ENCODE measurements around the gene PAX6.
"Not testable (repeated sequence)": the region's sequence is repeated elsewhere in the genome, so short reads cannot be mapped to it uniquely, and the experiment has no call there.

The PAX6 gene

DNA sequence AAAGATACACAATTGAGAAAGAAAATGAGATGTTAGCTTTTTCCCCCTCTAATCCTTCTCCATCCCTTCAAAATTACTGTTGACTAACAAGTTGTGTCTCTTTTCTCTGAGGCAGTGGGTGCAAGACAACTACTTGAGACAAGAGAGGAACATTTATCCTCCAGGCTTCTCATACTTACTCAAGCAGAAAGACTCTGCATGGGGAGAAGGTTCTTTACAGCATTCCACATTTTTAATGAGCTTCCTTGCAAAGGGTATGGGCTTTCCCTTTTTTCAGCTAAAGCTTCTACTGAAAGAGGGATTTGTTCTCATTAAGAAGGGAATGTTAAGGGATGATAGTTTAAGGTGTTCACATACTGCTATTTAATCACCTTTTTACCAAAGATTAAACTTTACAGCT is 47.8 kb downstream of the PAX6 start:
- DNase-seq = no peak

DNA sequence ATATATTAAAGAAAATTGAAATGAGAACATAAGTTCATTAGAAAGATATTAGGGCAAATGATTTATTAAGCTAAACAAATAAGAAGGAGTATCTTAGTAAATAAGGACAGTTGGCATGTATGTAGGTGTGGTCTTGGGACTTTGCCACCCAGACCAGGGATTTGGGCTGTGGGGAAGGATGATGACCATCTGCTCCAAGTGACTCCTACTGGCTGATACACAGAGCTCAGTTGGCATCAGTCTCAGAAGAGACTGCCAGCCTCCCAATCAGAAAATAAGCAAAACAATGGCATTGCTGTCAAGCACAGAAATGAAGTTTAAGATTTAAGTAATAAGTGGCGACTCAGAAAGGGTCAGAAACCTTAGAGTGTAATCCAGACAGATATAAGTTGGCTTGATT is 49.5 kb downstream of the PAX6 start:
- no peak for DNase-seq

DNA sequence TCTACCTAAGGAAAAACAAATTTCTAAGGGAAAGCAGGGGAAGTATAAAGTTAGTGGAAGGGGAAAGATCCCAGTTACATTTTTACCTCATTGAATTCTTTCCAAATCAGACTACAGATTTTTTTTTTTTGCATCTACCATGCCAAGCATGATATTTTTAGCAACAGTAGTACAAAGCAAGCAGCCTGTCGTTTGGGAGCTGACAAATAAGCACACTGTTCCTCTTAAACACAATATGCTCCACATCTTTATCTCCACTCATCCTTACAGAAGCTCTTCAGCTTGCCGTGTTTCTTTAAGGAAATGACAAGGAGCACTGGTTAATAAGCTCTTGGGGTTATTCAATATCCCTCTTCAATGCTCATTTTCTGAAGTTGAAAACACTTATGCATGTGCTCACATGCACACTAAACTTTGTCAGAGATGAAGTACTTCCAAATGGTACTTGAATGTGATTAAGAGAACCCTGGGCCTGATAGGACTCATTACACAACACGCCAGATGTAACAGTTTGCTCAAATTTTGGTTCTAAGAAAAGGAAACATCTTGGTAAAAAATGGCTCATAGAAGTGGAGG is 53.8 kb downstream of the PAX6 start:
- peak; percentile 99 for DNase-seq

DNA sequence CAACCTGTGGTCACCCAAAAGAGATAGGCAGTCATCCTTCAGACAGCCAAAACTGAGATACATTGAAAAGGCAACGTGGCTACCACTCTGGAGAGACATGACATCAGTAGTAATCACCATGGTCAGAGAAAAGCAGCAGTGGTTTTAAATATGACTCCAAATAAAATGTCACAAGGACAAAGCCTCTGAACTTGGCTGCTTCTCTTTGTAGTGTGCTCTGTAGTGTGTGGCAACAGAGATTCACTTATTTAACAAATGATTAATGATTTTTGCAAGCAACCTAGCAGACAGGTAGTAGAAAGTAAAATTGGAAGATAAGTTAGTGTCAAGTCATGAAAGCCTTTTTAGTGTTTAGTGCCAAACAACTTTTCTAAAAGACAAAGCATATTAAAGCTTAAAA is 63.5 kb downstream of the PAX6 start:
- no peak for DNase-seq

DNA sequence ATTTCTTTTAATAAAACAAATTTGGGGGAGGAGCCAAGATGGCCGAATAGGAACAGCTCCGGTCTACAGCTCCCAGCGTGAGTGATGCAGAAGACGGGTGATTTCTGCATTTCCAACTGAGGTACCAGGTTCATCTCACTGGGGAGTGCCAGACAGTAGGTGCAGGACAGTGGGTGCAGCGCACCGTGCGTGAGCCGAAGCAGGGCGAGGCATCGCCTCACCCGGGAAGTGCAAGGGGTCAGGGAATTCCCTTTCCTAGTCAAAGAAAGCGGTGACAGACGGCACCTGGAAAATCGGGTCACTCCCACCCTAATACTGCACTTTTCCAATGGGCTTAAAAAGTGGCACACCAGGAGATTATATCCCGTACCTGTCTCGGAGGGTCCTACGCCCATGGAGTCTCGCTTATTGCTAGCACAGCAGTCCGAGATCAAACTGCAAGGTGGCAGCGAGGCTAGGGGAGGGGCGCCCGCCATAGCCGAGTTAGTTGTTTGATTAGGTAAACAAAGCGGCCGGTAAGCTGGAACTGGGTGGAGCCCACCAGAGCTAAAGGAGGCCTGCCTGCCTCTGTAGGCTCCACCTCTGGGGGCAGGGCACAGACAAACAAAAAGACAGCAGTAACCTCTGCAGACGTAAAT is 70.3 kb downstream of the PAX6 start:
- not testable (repeated sequence) for DNase-seq

DNA sequence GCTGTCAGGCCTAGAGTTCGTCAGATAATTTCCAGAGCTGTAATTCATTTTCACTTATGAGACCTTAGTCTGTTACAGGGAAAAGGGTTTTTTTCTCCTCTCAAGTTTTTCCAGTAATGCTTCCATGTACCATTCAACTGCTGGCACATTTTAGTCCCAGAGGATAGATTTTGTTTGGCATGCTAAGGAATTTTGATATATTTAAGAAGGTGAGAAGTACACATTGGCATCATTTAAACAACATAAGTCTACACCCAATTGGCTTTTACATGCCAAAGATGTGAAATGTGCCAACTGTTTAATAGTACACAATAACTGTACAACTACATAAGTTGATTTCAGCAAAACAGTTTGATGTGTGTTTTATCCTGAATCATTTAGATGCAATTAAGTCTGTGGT is 71.0 kb downstream of the PAX6 start:
- DNase-seq = no peak
